CD4-positive, alpha-beta T cell treated with Interleukin-4 for 1 hour (primary cell): ENCODE measurements around the gene PEF1.

Source experiments
- DNase-seq, 2 donors: peaks; one replicate each; pipeline ENCODE4 v3.0.0-alpha.2; 2020 to 2022

Gene PEF1

DNA sequence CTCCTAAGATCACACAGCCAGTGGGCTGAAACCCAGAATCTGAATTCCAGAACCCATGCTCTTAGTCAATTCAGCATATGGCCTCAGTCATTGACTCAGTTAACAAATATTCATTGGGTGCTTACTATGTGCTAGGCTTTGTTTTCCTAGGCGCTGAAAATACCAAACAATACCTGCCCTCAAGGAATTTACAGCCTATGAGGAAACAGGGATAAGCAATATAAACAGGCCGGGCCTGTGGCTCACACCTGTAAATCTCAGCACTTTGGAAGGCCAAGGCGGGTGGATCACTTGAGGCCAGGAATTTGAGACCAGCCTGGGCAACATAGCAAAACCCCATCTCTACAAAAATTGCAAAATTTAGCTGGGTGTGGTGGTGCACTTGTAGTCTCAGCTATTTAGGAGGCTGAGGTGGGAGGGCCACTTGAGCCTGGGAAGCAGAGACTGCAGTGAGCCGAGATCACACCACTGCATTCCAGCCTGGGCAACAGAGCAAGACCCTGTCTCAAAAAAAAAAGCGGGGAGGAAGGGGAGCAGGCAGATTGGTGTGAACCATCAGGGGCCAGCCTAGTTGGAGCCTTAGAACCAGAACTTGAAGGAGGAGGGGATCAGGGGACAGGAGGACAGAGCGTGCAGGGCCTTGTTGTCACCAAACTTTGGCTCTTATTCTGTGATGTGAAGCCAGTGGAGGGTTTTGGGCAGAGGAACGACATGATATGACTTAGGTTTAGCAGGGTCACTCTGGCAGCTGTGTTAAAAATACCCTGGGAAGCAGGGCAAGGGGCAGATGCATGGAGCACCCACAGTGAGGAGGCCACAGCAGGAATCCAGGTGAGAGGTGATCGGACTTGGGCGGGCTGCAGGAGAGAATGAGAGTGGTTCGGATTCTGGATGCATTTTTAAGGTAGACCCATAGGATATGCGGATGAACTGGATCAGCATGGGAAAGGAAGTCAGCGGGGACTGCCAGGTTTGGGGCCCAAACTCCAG lies 62.6 kb downstream of the PEF1 start:
- DNase-seq = no peak

- no peak for DNase-seq
Measured at GRCh38 chr1:31580891-31581603, 63.6 kb downstream of the PEF1 start.

DNA sequence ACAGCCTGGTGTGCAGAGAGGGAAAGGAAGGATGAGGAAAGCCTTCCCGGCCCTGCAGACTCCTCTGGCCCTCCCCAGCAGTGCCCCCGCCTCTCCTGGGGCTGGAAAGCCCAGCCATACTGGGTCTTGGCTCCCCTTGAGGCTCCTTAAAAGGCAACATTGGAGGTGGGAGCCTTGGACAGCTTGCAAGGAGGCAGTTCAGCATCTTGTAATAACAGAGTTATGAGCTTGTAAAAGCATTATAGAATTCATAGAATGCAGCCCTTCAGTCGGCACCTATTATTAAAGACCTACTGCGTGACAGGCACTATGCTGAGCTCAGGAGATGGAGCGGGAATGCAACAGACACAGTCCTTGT lies 64.2 kb downstream of the PEF1 start:
- no peak for DNase-seq
